IPS DF 6.9 (cell line): ENCODE measurements around the gene ANKRD13B.

Experiments
- DNase-seq: peaks from one replicate; pipeline ENCODE4 v3.0.0-alpha.2; 2013; ENCODE audit warnings: low read depth, low spot score
- H3K27ac ChIP-seq: one replicate; pipeline ENCODE4 v1.5.1; 2013; ENCODE audit warnings: low read length, control low read depth
- H3K27me3 ChIP-seq: 2 replicates; pipeline ENCODE4 v1.6.1; 2013; ENCODE audit warnings: mild to moderate bottlenecking, low read length; ENCODE audit not compliant: control insufficient read depth, insufficient read depth
- H3K36me3 ChIP-seq: 2 replicates; pipeline ENCODE4 v1.6.1; 2013; ENCODE audit warnings: low read length; ENCODE audit not compliant: control insufficient read depth, insufficient read depth
- H3K4me1 ChIP-seq: 2 replicates; pipeline ENCODE4 v1.6.1; 2013; ENCODE audit warnings: low read length; ENCODE audit not compliant: control insufficient read depth, insufficient read depth
- H3K4me3 ChIP-seq: 2 replicates; pipeline ENCODE4 v1.5.1; 2013; ENCODE audit warnings: mild to moderate bottlenecking, low read length
- H3K9me3 ChIP-seq: 2 replicates; pipeline ENCODE4 v1.6.1; 2013; ENCODE audit warnings: low read length, inconsistent platforms; ENCODE audit not compliant: control insufficient read depth, insufficient read depth
- WGBS: extraction: QIAGEN DNeasy Blood & Tissue Kit; methylation state at CpG from one replicate; pipeline ENCODE4 v1.1.7; 2013; ENCODE audit warnings: mixed read lengths, missing lambda C conversion rate; ENCODE audit not compliant: insufficient read length, insufficient coverage; 5-methylcytosine and 5-hydroxymethylcytosine counted together

The ANKRD13B gene

GRCh38 chr17:29629839-29630238 is 36.9 kb downstream of the ANKRD13B start:
- no CpG with 5 or more reads among the region's 2 CpGs for WGBS
- no peaks in the 10 kb centered on the region for H3K36me3 ChIP-seq

GRCh38 chr17:29630630-29631193 is 37.8 kb downstream of the ANKRD13B start:
- Histone ChIP-seq H3K9me3 (no peaks in the 10 kb centered on the region), H3K4me1 (no peaks in the 10 kb centered on the region), H3K27me3 (no peaks in the 10 kb centered on the region), H3K27ac (no peak overlapping the region), H3K4me3 (no peak overlapping the region), H3K36me3 (no peaks in the 10 kb centered on the region)
- no peak for DNase-seq
- no CpG with 5 or more reads among the region's 6 CpGs for WGBS

More at GRCh38 chr17:29629839-29630238, 36.9 kb downstream of the ANKRD13B start:
- H3K4me3 ChIP-seq, result no peak overlapping the region
- H3K27me3 ChIP-seq, result no peaks in the 10 kb centered on the region
- no peak for DNase-seq
- no peaks in the 10 kb centered on the region for H3K9me3 ChIP-seq
- no peak overlapping the region for H3K27ac ChIP-seq
- no peaks in the 10 kb centered on the region for H3K4me1 ChIP-seq

- H3K27ac ChIP-seq, result no peak overlapping the region
- no peaks in the 10 kb centered on the region for H3K4me1 ChIP-seq
- DNase-seq, result no peak
- H3K4me3 ChIP-seq, result no peak overlapping the region
- no peaks in the 10 kb centered on the region for H3K27me3 ChIP-seq
- H3K9me3 ChIP-seq, result no peaks in the 10 kb centered on the region
- no peaks in the 10 kb centered on the region for H3K36me3 ChIP-seq
- WGBS, result no CpG with 5 or more reads among the region's 3 CpGs
Observed at GRCh38 chr17:29633886-29634285, 41.0 kb downstream of the ANKRD13B start.

DNA sequence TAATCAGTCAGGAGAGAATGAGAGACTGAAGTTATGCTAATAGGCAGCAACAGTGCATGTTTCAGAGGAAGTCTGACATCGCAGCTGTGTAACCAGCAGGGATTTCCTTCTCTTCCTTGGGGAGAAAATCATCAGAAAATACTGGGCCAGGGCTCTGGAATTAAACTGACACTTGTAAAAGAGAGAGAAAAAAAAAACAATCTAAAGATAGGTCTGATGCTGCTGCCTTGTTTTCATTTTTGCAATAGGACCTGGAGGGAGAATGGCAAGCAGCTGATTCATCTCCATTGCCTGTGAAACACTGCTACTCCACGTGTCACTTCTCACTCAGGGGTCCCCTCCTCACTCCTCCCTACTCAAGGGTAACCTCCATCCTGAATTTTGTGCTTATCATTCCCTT is 47.5 kb downstream of the ANKRD13B start:
- DNase-seq, result no peak
- Histone ChIP-seq H3K27ac (no peak overlapping the region), H3K27me3 (no peaks in the 10 kb centered on the region), H3K4me3 (no peak overlapping the region), H3K9me3 (no peaks in the 10 kb centered on the region), H3K36me3 (no peaks in the 10 kb centered on the region), H3K4me1 (no peaks in the 10 kb centered on the region)
- no CpG with 5 or more reads among the region's 2 CpGs for WGBS

- Histone ChIP-seq H3K4me3 (no peak overlapping the region), H3K27me3 (no peaks in the 10 kb centered on the region), H3K36me3 (no peaks in the 10 kb centered on the region), H3K9me3 (no peaks in the 10 kb centered on the region), H3K27ac (no peak overlapping the region), H3K4me1 (no peaks in the 10 kb centered on the region)
- no CpG with 5 or more reads among the region's 7 CpGs for WGBS
- no peak for DNase-seq
Observed at GRCh38 chr17:29640981-29641642, 48.2 kb downstream of the ANKRD13B start.

GRCh38 chr17:29642171-29642611 is 49.3 kb downstream of the ANKRD13B start:
- Histone ChIP-seq H3K4me1 (no peaks in the 10 kb centered on the region), H3K4me3 (no peak overlapping the region), H3K27me3 (no peaks in the 10 kb centered on the region), H3K9me3 (no peaks in the 10 kb centered on the region), H3K36me3 (no peaks in the 10 kb centered on the region), H3K27ac (no peak overlapping the region)
- WGBS, result no CpG with 5 or more reads among the region's 2 CpGs
- DNase-seq, result no peak

DNA sequence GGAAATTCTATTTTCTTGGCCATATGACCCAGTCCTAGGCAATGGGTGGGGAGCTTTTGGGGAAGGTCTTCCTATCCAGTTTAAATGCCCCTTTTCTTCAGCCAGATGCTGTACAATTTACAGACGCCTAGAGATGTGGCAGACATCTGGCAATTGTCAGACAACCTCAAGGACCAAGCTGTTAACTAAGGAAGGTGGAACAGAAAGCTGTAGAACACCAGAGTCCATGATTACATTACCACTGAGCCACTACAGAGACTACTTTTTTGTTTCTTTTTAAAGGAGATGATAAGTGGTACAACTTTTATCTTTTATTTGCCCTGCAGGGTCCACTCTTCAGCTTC is 50.9 kb downstream of the ANKRD13B start:
- Histone ChIP-seq H3K9me3 (no peaks in the 10 kb centered on the region), H3K27ac (no peak overlapping the region), H3K36me3 (no peaks in the 10 kb centered on the region), H3K4me1 (no peaks in the 10 kb centered on the region), H3K4me3 (no peak overlapping the region), H3K27me3 (no peaks in the 10 kb centered on the region)
- WGBS, result no CpG with 5 or more reads among the region's 1 CpG
- DNase-seq, result no peak

DNA sequence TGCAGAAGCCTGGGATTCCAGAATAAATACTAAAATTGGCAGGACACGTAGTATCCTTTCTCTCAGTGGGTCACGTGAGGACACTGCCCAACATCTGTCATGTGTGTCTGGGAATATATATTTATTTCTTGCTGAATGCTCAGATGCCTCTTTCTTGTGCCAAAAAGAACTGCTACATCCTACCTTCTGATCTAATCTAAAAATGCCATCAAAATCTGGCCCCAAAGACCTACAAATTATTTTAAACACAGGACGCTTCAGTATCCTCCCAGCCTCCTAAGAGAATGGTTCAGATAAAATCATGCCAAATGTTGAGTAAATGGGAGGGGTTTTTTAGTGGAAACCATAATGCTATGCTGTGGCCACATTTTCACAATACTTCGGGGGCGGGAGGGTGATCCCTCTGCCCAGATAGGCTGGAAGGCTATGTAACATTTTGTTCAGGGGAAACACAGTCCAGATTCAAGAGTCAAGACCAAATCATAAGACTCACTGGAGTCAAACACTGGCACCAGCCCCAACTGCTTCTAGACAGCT is 52.7 kb downstream of the ANKRD13B start:
- no peak for DNase-seq
- Histone ChIP-seq H3K4me3 (no peak overlapping the region), H3K27me3 (no peaks in the 10 kb centered on the region), H3K36me3 (no peaks in the 10 kb centered on the region), H3K4me1 (no peaks in the 10 kb centered on the region), H3K9me3 (no peaks in the 10 kb centered on the region), H3K27ac (no peak overlapping the region)
- no CpG with 5 or more reads among the region's 5 CpGs for WGBS

- no CpG with 5 or more reads among the region's 5 CpGs for WGBS
- H3K36me3 ChIP-seq, result no peaks in the 10 kb centered on the region
- H3K4me3 ChIP-seq, result no peak overlapping the region
- no peaks in the 10 kb centered on the region for H3K4me1 ChIP-seq
- no peaks in the 10 kb centered on the region for H3K27me3 ChIP-seq
- H3K27ac ChIP-seq, result no peak overlapping the region
- H3K9me3 ChIP-seq, result no peaks in the 10 kb centered on the region
- no peak for DNase-seq
Observed at GRCh38 chr17:29648005-29648404, 55.1 kb downstream of the ANKRD13B start.

GRCh38 chr17:29649359-29649758 is 56.4 kb downstream of the ANKRD13B start:
- Histone ChIP-seq H3K4me1 (no peaks in the 10 kb centered on the region), H3K36me3 (no peaks in the 10 kb centered on the region), H3K27me3 (no peaks in the 10 kb centered on the region), H3K27ac (no peak overlapping the region), H3K4me3 (no peak overlapping the region), H3K9me3 (no peaks in the 10 kb centered on the region)
- WGBS, result no CpG with 5 or more reads among the region's 5 CpGs
- no peak for DNase-seq

DNA sequence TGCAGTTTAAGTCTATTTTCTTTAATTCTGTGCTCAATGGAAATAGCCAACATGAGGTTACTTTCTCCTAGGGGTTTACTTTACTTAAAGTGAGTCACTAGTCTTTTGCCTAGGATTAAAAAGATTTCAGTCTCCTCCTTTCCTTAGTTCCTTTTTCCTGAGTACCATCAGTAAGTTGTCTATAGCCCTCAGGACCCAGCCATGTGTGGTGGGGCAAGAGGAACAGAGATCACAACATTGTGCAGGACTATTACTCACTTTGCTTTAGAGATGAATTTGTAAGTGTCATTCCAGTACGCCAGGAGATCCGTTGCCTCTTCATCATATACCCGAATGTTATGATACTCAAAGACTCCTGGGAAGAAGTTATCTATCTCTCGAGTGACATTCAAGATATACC is 57.5 kb downstream of the ANKRD13B start:
- Histone ChIP-seq H3K27ac (no peak overlapping the region), H3K36me3 (no peaks in the 10 kb centered on the region), H3K4me1 (no peaks in the 10 kb centered on the region), H3K27me3 (no peaks in the 10 kb centered on the region), H3K9me3 (no peaks in the 10 kb centered on the region), H3K4me3 (no peak overlapping the region)
- DNase-seq, result no peak
- no CpG with 5 or more reads among the region's 4 CpGs for WGBS
